AG09309 (cell line): ENCODE results near the gene SPOCK2.

ENCODE experiments used
- DNase-seq: peaks from one replicate; pipeline ENCODE4 v3.0.0-alpha.2; 2010; ENCODE audit warnings: low read depth
- H3K4me3 ChIP-seq: 2 replicates; pipeline ENCODE4 v1.5.1; 2011; ENCODE audit warnings: mild to moderate bottlenecking, low read depth, low read length, moderate library complexity; ENCODE audit not compliant: control insufficient read depth
- TF ChIP-seq, protein P1 (sequence below): IDR thresholded peaks from 2 replicates; pipeline ENCODE4 v1.5.1; 2011; ENCODE audit warnings: mild to moderate bottlenecking, low read depth, low read length, inconsistent platforms; ENCODE audit not compliant: insufficient read depth, control insufficient read depth; ENCODE audit errors: missing control alignments

The SPOCK2 gene

DNA sequence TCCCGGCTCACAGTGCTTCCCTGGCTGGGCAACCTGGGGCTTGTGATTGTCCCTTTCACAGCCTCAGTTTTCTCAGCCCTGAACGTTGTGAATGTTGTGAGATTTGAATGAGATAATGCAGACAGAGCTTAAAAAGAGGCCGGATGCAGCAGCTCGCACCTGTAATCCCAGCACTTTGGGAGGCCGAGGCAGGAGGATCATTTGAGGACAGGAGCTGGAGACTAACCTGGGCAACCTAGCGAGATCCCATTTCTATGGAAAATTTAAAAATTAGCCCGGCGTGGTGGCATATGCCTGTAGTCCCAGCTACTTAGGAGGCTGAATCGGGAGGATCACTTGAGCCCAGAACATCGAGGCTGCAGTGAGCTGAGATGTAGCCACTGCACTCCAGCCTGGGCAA lies 56.6 kb downstream of the SPOCK2 start:
- H3K4me3 ChIP-seq: no peak overlapping the region
- DNase-seq: no peak
- TF ChIP-seq, protein P1, sequence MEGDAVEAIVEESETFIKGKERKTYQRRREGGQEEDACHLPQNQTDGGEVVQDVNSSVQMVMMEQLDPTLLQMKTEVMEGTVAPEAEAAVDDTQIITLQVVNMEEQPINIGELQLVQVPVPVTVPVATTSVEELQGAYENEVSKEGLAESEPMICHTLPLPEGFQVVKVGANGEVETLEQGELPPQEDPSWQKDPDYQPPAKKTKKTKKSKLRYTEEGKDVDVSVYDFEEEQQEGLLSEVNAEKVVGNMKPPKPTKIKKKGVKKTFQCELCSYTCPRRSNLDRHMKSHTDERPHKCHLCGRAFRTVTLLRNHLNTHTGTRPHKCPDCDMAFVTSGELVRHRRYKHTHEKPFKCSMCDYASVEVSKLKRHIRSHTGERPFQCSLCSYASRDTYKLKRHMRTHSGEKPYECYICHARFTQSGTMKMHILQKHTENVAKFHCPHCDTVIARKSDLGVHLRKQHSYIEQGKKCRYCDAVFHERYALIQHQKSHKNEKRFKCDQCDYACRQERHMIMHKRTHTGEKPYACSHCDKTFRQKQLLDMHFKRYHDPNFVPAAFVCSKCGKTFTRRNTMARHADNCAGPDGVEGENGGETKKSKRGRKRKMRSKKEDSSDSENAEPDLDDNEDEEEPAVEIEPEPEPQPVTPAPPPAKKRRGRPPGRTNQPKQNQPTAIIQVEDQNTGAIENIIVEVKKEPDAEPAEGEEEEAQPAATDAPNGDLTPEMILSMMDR: no peak

DNA sequence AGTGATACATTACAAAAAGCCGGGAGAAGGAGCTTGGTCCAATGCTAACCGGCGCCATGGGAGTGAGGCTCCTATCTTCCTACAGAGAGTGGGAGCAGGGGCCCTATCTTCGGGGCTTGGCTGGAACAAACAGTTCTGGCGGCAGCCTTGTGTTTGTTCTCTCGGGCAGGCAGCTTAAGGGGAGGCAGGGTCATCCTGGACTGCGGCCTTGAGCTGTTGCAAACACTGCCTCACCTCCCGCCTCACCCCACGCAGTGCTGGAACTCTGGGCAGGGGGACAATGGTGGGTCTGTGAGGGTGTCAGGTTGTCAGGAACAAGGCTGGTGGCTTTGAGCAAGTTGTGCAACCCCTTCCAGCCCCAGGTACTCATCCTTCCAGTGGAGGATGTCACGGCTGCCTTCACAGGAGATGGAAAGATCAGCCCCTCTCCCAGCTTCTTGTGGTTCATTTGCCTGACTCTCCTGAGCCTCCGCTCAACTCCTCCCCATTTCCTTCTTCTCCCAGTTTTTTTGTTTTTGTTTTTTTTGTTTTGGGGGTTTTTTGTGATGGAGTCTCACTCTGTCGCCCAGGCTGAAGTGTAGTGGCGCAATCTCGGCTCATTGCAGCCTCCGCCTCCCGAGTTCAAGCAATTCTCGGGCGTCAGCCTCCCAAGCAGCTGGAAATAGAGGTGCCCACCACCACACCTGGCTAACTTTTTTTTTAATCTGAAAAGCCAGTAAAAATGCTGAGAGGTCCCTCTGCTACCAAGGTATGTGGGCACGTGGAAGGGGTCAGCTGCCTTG lies 57.4 kb downstream of the SPOCK2 start:
- DNase-seq: no peak
- TF ChIP-seq, protein P1: no peak

DNA sequence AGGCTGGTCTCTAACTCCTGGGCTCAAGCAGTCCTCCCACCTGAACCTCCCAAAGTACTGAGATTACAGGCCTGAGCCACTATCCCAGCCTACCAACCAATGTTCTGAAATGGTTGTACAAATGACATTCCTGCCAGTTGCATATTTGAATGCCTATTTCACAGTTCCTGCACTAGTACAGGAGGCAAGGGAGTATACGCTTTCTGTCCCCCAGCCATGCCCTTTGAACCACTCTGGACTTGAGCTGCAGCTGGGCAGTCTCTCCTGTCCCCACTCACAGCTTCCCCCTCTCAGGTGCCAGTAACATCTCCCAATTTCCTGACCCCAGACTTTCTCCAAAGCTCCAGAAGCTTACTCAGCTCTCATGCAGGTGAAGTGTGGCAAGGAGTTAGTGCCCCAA lies 58.9 kb downstream of the SPOCK2 start:
- TF ChIP-seq, protein P1: no peak
- no peak overlapping the region for H3K4me3 ChIP-seq
- DNase-seq: no peak

More for the DNA sequence above, 57.4 kb downstream of the SPOCK2 start:
- no peak overlapping the region for H3K4me3 ChIP-seq

DNA sequence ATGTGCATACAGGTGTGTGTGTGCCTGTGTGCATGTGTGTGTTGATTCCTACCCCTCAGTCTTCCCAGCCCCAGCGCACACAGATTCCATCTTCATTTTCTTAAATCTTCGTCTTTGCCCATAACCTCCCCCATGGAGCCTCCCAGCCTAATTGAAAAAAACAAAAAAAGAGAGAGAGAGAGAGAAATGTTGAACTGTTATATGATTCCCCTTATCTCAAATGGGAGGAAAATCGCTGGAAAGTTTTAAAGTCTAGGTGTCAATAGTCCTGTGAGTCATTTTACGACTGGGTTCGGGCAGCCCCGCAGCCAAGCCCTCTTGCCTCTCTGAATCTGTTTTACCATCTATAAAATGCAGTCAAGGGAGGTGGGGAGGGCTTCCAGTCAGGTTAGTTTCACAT lies 60.9 kb downstream of the SPOCK2 start:
- no peak overlapping the region for H3K4me3 ChIP-seq
- no peak for DNase-seq
- TF ChIP-seq, protein P1: no peak

DNA sequence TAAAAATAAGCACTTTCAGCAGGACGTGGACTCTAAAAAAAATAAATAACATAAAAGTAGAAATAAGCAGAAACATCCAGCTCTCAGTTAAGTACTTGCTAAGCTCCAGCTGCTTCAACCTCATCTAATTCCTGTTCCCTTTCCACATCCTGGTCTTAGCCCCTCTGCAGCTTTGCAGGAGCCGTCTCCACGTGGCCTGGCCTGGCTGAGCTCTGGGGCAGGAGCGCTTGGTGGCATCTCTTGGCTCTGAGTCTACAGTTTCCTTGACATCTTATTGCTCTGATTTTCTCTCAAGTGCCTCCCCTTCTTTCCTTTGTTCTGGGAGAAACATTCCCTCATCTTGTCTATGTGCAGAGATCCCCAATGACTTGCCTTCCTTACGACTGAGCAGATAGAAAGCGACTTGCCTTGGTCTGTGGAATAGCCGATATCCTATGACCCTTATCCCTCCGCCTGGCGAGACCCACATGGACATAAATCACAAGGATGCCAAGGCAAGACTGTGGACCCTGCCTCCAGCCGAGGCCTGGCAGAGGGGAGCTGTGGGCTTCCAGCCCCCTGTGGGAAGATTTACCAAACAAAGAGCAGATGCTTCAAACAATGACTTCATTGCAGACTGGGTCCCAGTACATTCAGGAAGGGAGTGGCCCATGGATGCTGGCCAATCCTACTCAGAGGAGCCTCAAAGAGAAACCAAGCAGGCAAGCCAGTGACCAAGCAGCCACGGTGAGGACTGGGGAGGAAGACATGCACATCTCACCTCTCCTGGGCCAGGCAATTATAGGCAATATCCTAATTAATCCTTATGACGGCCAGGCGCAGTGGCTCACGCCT lies 61.9 kb downstream of the SPOCK2 start:
- TF ChIP-seq, protein P1: no peak
- no peak overlapping the region for H3K4me3 ChIP-seq
- no peak for DNase-seq

DNA sequence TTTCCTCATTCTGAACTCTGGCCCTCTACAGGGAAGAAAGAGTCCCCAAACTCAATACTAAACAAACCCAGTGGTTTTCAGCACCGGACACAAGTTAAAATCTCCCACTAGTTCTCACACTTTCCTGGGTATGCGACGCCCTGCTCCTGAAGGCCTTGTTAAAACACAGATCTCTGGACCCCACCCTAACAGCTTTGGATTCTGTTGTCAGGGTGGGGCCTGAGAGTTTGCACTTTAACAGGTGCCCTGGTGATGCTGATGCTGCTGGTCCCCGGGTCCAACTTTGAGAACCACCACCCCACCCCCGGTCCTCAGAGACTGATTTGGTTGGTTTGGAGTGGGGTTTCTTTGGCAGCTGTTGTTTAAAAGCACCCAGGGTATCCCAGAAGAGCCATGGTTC lies 62.5 kb downstream of the SPOCK2 start:
- TF ChIP-seq, protein P1: no peak
- H3K4me3 ChIP-seq: no peak overlapping the region
- no peak for DNase-seq
